Liver (tissue), 9 donors: ENCODE measurements around the gene NFATC4. TPM values are rescaled to one million over a fixed set of nuclear protein-coding genes. Genes with fewer than 3 reads are reported as not detected.
A peak's percentile ranks its signal among the peaks of the same experiment; 100 is the strongest.

Experiments used
- DNase-seq: peaks from one replicate; pipeline ENCODE4 v3.0.0-alpha.2; 2017; ENCODE audit warnings: low spot score
- H3K27ac ChIP-seq, 2 donors: one replicate each; pipeline ENCODE4 v1.7.0; 2013; ENCODE audit warnings: inconsistent platforms in 2 of 2, low read length in 2 of 2, control low read depth in 1 of 2, low read depth in 1 of 2, mild to moderate bottlenecking in 1 of 2
- H3K27me3 ChIP-seq, 4 donors: one replicate each; pipeline versions ENCODE4 v1.6.1 to v1.7.0; 2013; ENCODE audit warnings: low read length in 3 of 4, inconsistent platforms in 1 of 4, mild to moderate bottlenecking in 1 of 4, moderate library complexity in 1 of 4; ENCODE audit not compliant: control insufficient read depth in 4 of 4, insufficient read depth in 4 of 4
- H3K36me3 ChIP-seq, 4 donors: one replicate each; pipeline versions ENCODE4 v1.6.1 to v1.7.0; 2013; ENCODE audit warnings: low read length in 3 of 4, mild to moderate bottlenecking in 3 of 4, low read depth in 1 of 4, moderate library complexity in 1 of 4; ENCODE audit not compliant: control insufficient read depth in 4 of 4, insufficient read depth in 3 of 4
- H3K4me1 ChIP-seq, 4 donors: one replicate each; pipeline versions ENCODE4 v1.6.1 to v1.7.0; 2013; ENCODE audit warnings: low read length in 3 of 4, mild to moderate bottlenecking in 3 of 4, moderate library complexity in 1 of 4; ENCODE audit not compliant: control insufficient read depth in 4 of 4, insufficient read depth in 4 of 4
- H3K4me3 ChIP-seq, 3 donors: one replicate each; pipeline versions ENCODE4 v1.6.1 to v1.7.0; 2013; ENCODE audit warnings: low read length in 3 of 3, control low read depth in 1 of 3, low read depth in 1 of 3, mild to moderate bottlenecking in 1 of 3
- H3K9ac ChIP-seq, 2 donors: one replicate each; pipeline ENCODE4 v1.7.0; 2013; ENCODE audit warnings: low read length in 2 of 2, mild to moderate bottlenecking in 2 of 2, moderate library complexity in 2 of 2, control low read depth in 1 of 2, low read depth in 1 of 2
- H3K9me3 ChIP-seq, 4 donors: one replicate each; pipeline versions ENCODE4 v1.6.1 to v1.7.0; 2013; ENCODE audit warnings: low read length in 3 of 4; ENCODE audit not compliant: control insufficient read depth in 4 of 4
- FOXA1 ChIP-seq: IDR thresholded peaks from 2 replicates; pipeline ENCODE4 v1.6.1; 2016; ENCODE audit warnings: antibody characterized with exemption
- FOXA2 ChIP-seq: IDR thresholded peaks from 2 replicates; pipeline ENCODE4 v1.6.1; 2016; ENCODE audit warnings: antibody characterized with exemption
- GABPA ChIP-seq, 2 donors: IDR thresholded peaks in 1 of 2; conservative IDR thresholded peaks in 1 of 2; 2 replicates each; pipeline ENCODE4 v1.6.1; 2016; ENCODE audit warnings: antibody characterized with exemption in 2 of 2, mild to moderate bottlenecking in 1 of 2, moderate library complexity in 1 of 2
- HNF4A ChIP-seq, 2 donors: conservative IDR thresholded peaks; 2 replicates each; pipeline ENCODE4 v1.6.1; 2016; ENCODE audit warnings: antibody characterized with exemption in 2 of 2, mild to moderate bottlenecking in 2 of 2
- HNF4G ChIP-seq: IDR thresholded peaks from 2 replicates; pipeline ENCODE4 v1.6.1; 2016; ENCODE audit warnings: antibody characterized with exemption
- JUND ChIP-seq, 2 donors: IDR thresholded peaks; 2 replicates each; pipeline ENCODE4 v1.6.1; 2016; ENCODE audit warnings: antibody characterized with exemption in 2 of 2
- NR2F2 ChIP-seq: IDR thresholded peaks from 2 replicates; pipeline ENCODE4 v1.6.1; 2016; ENCODE audit warnings: antibody characterized with exemption
- RXRA ChIP-seq, 2 donors: IDR thresholded peaks; 2 replicates each; pipeline ENCODE4 v1.6.1; 2017 to 2018; ENCODE audit warnings: antibody characterized with exemption in 2 of 2, mild to moderate bottlenecking in 1 of 2
- SP1 ChIP-seq: IDR thresholded peaks from 2 replicates; pipeline ENCODE4 v1.6.1; 2018; ENCODE audit warnings: antibody characterized with exemption, mild to moderate bottlenecking
- TAF1 ChIP-seq: conservative IDR thresholded peaks from 2 replicates; pipeline ENCODE4 v1.6.1; 2016; ENCODE audit warnings: antibody characterized with exemption, mild to moderate bottlenecking
- YY1 ChIP-seq: IDR thresholded peaks from 2 replicates; pipeline ENCODE4 v1.6.1; 2016; ENCODE audit warnings: antibody characterized with exemption, mild to moderate bottlenecking
- WGBS: extraction: QIAGEN DNeasy Blood & Tissue Kit; methylation state at CpG from one replicate; pipeline ENCODE4 v1.1.7; 2013; 5-methylcytosine and 5-hydroxymethylcytosine counted together
- polyA plus RNA-seq, 2 donors: library from polyadenylated mRNA; stranded (reverse) in 1 of 2; unstranded in 1 of 2; fragments of 200-250 nt in 1 of 2; fragments of >200 nt in 1 of 2; fragmentation: Nextera tagmentation in 1 of 2; extraction: Ambion mirVana in 1 of 2; gene quantifications; one replicate each; pipeline versions ENCODE4 v1.2.1 to v1.2.3, GENCODE V29; 2013 to 2015
- total RNA-seq, 2 donors: library from RNA; depleted of rRNA; stranded (reverse); fragments of >200 nt; gene quantifications; one replicate each; pipeline ENCODE4 v1.2.3, GENCODE V29; 2014
- TF ChIP-seq, protein P1 (sequence below): IDR thresholded peaks from 2 replicates; pipeline ENCODE4 v1.6.1; 2016; ENCODE audit warnings: antibody characterized with exemption
- TF ChIP-seq, protein P2 (sequence below): IDR thresholded peaks from 2 replicates; pipeline ENCODE4 v1.6.1; 2016; ENCODE audit warnings: antibody characterized with exemption, mild to moderate bottlenecking
- TF ChIP-seq, protein P3 (sequence below): IDR thresholded peaks from 2 replicates; pipeline ENCODE4 v1.6.1; 2016; ENCODE audit warnings: antibody characterized with exemption
- TF ChIP-seq, protein P4 (sequence below): fragments of 150-350 bp; IDR thresholded peaks from 2 replicates; pipeline ENCODE4 v1.5.1; 2017; ENCODE audit warnings: improper control_type of control experiment, low read depth, low read length; ENCODE audit not compliant: missing input control
- donor health status: healthy.
- donor health status: healthy.
- donor health status: healthy.
- donor health status: healthy.
- donor health status: healthy.

The NFATC4 gene
- total and polyA plus RNA-seq, 4 donors = 1.0 to 3.6 (median 1.8) TPM

DNA sequence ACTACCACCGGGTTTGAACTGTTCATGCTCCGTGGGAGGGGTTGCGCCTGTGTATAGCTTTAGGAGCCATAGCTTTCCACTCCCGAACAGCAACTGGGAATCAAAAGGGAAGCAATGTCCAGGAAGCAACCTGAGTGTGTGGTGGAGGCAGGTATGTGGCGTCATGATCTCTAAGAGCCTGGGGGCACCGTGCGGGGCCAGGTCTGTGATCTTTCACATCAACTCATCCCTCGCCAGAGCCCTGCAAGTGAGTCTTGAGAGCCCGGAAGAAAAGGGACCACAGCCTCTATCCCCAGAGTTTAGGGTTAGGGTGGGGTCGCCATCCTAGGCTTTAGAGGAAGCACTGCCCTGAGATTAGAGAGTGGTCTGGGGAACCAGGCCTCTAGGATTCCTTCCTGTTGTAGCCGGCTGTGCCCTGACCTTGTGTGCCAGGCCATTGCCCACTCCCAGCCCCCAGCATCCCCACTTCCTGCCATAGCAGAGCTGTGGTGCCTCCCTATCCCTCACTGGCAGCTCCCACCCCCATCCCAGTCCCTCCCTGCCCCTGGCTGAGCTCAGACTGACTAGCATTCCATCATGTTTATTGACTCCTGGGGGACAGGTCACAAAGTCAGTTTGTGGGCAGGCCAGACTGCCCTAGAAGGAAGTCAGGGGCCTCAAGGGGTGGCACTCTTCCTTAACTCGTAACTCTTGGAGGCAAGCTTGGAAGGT is 32.4 kb upstream of the NFATC4 start:
- no peaks in the 10 kb centered on the region for H3K9me3 ChIP-seq
- H3K27ac ChIP-seq = peak overlapping the region in 1 of 2 donors; percentile 20
- no peak overlapping the region for H3K9ac ChIP-seq
- H3K36me3 ChIP-seq = no peaks in the 10 kb centered on the region
- no peak for TF ChIP-seq TAF1
- TF ChIP-seq RXRA (IDR thresholded peaks at IDR 0.05) = no peak
- TF ChIP-seq JUND (IDR thresholded peaks at IDR 0.05) = no peak
- TF ChIP-seq, protein P1, sequence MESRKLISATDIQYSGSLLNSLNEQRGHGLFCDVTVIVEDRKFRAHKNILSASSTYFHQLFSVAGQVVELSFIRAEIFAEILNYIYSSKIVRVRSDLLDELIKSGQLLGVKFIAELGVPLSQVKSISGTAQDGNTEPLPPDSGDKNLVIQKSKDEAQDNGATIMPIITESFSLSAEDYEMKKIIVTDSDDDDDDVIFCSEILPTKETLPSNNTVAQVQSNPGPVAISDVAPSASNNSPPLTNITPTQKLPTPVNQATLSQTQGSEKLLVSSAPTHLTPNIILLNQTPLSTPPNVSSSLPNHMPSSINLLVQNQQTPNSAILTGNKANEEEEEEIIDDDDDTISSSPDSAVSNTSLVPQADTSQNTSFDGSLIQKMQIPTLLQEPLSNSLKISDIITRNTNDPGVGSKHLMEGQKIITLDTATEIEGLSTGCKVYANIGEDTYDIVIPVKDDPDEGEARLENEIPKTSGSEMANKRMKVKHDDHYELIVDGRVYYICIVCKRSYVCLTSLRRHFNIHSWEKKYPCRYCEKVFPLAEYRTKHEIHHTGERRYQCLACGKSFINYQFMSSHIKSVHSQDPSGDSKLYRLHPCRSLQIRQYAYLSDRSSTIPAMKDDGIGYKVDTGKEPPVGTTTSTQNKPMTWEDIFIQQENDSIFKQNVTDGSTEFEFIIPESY = no peak
- no peak for TF ChIP-seq GABPA (IDR thresholded peaks at IDR 0.05 in 1 of 2, conservative IDR thresholded peaks at IDR 0.05 in 1 of 2)
- TF ChIP-seq, protein P2, sequence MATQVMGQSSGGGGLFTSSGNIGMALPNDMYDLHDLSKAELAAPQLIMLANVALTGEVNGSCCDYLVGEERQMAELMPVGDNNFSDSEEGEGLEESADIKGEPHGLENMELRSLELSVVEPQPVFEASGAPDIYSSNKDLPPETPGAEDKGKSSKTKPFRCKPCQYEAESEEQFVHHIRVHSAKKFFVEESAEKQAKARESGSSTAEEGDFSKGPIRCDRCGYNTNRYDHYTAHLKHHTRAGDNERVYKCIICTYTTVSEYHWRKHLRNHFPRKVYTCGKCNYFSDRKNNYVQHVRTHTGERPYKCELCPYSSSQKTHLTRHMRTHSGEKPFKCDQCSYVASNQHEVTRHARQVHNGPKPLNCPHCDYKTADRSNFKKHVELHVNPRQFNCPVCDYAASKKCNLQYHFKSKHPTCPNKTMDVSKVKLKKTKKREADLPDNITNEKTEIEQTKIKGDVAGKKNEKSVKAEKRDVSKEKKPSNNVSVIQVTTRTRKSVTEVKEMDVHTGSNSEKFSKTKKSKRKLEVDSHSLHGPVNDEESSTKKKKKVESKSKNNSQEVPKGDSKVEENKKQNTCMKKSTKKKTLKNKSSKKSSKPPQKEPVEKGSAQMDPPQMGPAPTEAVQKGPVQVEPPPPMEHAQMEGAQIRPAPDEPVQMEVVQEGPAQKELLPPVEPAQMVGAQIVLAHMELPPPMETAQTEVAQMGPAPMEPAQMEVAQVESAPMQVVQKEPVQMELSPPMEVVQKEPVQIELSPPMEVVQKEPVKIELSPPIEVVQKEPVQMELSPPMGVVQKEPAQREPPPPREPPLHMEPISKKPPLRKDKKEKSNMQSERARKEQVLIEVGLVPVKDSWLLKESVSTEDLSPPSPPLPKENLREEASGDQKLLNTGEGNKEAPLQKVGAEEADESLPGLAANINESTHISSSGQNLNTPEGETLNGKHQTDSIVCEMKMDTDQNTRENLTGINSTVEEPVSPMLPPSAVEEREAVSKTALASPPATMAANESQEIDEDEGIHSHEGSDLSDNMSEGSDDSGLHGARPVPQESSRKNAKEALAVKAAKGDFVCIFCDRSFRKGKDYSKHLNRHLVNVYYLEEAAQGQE = no peak
- TF ChIP-seq SP1 = no peak
- TF ChIP-seq NR2F2 = peak; percentile 96
- H3K27me3 ChIP-seq = no peaks in the 10 kb centered on the region
- no peak overlapping the region for H3K4me3 ChIP-seq
- DNase-seq = no peak
- WGBS = 75% methylated on average over 12 of the region's 12 CpGs
- H3K4me1 ChIP-seq = peaks cover 9 to 47% (median 22%) of the 10 kb centered on the region in 4 donors

DNA sequence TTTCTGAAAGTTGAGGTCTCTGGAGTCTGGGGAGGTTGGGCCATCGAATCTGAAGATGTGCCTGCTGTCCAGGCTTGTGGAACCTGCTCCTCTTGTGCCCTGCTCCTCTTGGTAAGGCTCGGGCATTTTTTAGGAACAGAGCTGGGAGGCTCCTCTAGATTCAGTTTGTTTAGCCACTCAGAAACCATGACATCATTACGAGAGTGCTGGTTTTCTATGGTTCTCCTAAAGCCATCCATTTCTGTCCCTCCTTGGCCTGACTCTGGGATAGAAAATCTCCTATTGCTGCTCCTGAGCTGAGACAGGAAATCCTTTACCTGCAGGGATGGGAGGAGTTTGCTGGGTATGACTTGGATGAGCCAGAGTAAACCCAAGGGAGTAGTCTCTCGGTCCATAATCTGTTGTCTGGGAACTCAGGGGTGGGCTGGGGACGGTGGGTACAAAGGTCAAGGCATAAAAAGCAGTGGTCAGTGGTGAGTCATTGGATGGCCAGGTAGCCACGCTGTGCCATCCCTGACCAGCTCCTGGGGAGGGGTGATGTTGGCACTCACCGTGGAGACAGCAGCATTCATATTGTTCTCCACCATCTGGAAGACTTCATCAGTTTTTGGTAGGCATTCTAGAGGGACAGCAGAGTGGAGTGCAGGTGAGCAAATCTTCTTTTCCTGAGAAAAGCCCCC is 30.7 kb upstream of the NFATC4 start:
- 85% methylated on average over 7 of the region's 7 CpGs for WGBS
- TF ChIP-seq FOXA2 (no peak), JUND (IDR thresholded peaks at IDR 0.05) (no peak), HNF4G (no peak), HNF4A (conservative IDR thresholded peaks at IDR 0.05) (no peak), SP1 (no peak), NR2F2 (no peak), YY1 (no peak), FOXA1 (no peak)
- TF ChIP-seq, protein P3, sequence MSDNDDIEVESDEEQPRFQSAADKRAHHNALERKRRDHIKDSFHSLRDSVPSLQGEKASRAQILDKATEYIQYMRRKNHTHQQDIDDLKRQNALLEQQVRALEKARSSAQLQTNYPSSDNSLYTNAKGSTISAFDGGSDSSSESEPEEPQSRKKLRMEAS = no peak
- TF ChIP-seq, protein P4, sequence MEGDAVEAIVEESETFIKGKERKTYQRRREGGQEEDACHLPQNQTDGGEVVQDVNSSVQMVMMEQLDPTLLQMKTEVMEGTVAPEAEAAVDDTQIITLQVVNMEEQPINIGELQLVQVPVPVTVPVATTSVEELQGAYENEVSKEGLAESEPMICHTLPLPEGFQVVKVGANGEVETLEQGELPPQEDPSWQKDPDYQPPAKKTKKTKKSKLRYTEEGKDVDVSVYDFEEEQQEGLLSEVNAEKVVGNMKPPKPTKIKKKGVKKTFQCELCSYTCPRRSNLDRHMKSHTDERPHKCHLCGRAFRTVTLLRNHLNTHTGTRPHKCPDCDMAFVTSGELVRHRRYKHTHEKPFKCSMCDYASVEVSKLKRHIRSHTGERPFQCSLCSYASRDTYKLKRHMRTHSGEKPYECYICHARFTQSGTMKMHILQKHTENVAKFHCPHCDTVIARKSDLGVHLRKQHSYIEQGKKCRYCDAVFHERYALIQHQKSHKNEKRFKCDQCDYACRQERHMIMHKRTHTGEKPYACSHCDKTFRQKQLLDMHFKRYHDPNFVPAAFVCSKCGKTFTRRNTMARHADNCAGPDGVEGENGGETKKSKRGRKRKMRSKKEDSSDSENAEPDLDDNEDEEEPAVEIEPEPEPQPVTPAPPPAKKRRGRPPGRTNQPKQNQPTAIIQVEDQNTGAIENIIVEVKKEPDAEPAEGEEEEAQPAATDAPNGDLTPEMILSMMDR = no peak
- TF ChIP-seq, protein P2 = no peak
- TF ChIP-seq, protein P1 = no peak
- H3K27me3 ChIP-seq = no peaks in the 10 kb centered on the region
- DNase-seq = no peak
- peaks cover 9 to 40% (median 21%) of the 10 kb centered on the region in 4 donors for H3K4me1 ChIP-seq
- H3K4me3 ChIP-seq = no peak overlapping the region
- no peaks in the 10 kb centered on the region for H3K9me3 ChIP-seq
- H3K27ac ChIP-seq = no peak overlapping the region
- no peak overlapping the region for H3K9ac ChIP-seq
- no peaks in the 10 kb centered on the region for H3K36me3 ChIP-seq
